ENCODE measurements around the gene ANKRD35.
"Not testable (repeated sequence)": the region's sequence is repeated elsewhere in the genome, so short reads cannot be mapped to it uniquely, and the experiment has no call there.

The ANKRD35 gene

GRCh38 chr1:145858238-145858900, 27.3 kb downstream of the ANKRD35 start:
- DNase-seq (ENCODE audit: low read depth) = peak; percentile 31

- no peak for DNase-seq (ENCODE audit: low read depth)
Measured at GRCh38 chr1:145857170-145857569, 28.5 kb downstream of the ANKRD35 start.

GRCh38 chr1:145855426-145855948, 30.2 kb downstream of the ANKRD35 start:
- no peak for DNase-seq (ENCODE audit: low read depth)

GRCh38 chr1:145849356-145850160, 36.1 kb downstream of the ANKRD35 start:
- no peak for DNase-seq (ENCODE audit: low read depth)

- DNase-seq (ENCODE audit: low read depth) = no peak
Measured at GRCh38 chr1:145847827-145848226, 37.8 kb downstream of the ANKRD35 start.

- no peak for DNase-seq (ENCODE audit: low read depth)
Measured at GRCh38 chr1:145846201-145846612, 39.5 kb downstream of the ANKRD35 start.

GRCh38 chr1:145845514-145846161, 40.0 kb downstream of the ANKRD35 start, which contains the start of gene NUDT17:
Gene NUDT17, plus strand, starts transcription at chr1:145845630. Its CDS starts 11 bp downstream, at chr1:145845641.
- peak; percentile 69 for DNase-seq (ENCODE audit: low read depth)

GRCh38 chr1:145845144-145845513, 40.5 kb downstream of the ANKRD35 start:
- DNase-seq (ENCODE audit: low read depth) = no peak

- DNase-seq (ENCODE audit: low read depth) = no peak
Measured at GRCh38 chr1:145843031-145843430, 42.6 kb downstream of the ANKRD35 start.

GRCh38 chr1:145837656-145838055, 48.0 kb downstream of the ANKRD35 start:
- DNase-seq (ENCODE audit: low read depth) = no peak

GRCh38 chr1:145830810-145831209, 54.9 kb downstream of the ANKRD35 start:
- DNase-seq (ENCODE audit: low read depth) = not testable (repeated sequence)

GRCh38 chr1:145828367-145829026, 57.2 kb downstream of the ANKRD35 start:
- no peak for DNase-seq (ENCODE audit: low read depth)

- DNase-seq (ENCODE audit: low read depth) = no peak
Measured at GRCh38 chr1:145827966-145828365, 57.7 kb downstream of the ANKRD35 start.

- DNase-seq (ENCODE audit: low read depth) = no peak
Measured at GRCh38 chr1:145826030-145826429, 59.6 kb downstream of the ANKRD35 start.

GRCh38 chr1:145824499-145824842, 61.2 kb downstream of the ANKRD35 start:
- DNase-seq (ENCODE audit: low read depth) = no peak

- DNase-seq (ENCODE audit: low read depth) = peak; percentile 79
Measured at GRCh38 chr1:145823565-145824498, 61.8 kb downstream of the ANKRD35 start, which contains the start of the genes POLR3C and RNF115. Gene POLR3C, plus strand, starts transcription at chr1:145824200. Its CDS starts 1,577 bp downstream, at chr1:145825777. Gene RNF115, minus strand, starts transcription at chr1:145824095. Its CDS starts 222 bp downstream, at chr1:145823873.

GRCh38 chr1:145822779-145823331, 62.8 kb downstream of the ANKRD35 start:
- DNase-seq (ENCODE audit: low read depth) = not testable (repeated sequence)

- not testable (repeated sequence) for DNase-seq (ENCODE audit: low read depth)
Measured at GRCh38 chr1:145818095-145818494, 67.6 kb downstream of the ANKRD35 start.
